ENCODE measurements around the gene ZMIZ1. TPM values are rescaled to one million over a fixed set of nuclear protein-coding genes. Genes with fewer than 3 reads are reported as not detected.

ZMIZ1 gene
- polyA plus RNA-seq, 3 donors: 3.3 to 64.6 (median 8.9) TPM

GRCh38 chr10:79137826-79138225, 69.1 kb downstream of the ZMIZ1 start:
- H4K20me1 ChIP-seq (ENCODE audit: insufficient read depth, low read length): peaks cover 97% of the 10 kb centered on the region
- 0% methylated on average over 10 of the region's 13 CpGs for WGBS (ENCODE audit: insufficient coverage)
- no peaks in the 10 kb centered on the region for H3K9me3 ChIP-seq (replicated peaks in 1 of 2; ENCODE audit: control insufficient read depth in 1 of 2, insufficient read depth in 1 of 2, low read length in 2 of 2)
- no peak for TF ChIP-seq CTCF (IDR thresholded peaks at IDR 0.05)
- H3K27ac Mint-ChIP-seq: peak overlapping the region in 4 of 7 donors; percentile 15 to 40 (median 28)
- H3K27ac ChIP-seq (ENCODE audit: low read depth in 1 of 2, low read length in 2 of 2): peak overlapping the region in 1 of 2 donors; percentile 17
- peaks cover 64% of the 10 kb centered on the region for H3K79me2 ChIP-seq (ENCODE audit: insufficient read depth, low read length)
- no peak overlapping the region for H2AFZ ChIP-seq (ENCODE audit: insufficient read depth, low read depth, low read length, poor library complexity, severe bottlenecking)
- intact Hi-C loops (cut with micrococcal nuclease): loop anchor here in 1 of 2 donors (5.0 kb wide), 1 partner anchor 66 kb away; no protein-coding TSS in a partner anchor
- peak overlapping the region; percentile 25 for H3K4me2 ChIP-seq (replicated peaks; ENCODE audit: extremely low read depth, low read length, poor library complexity, severe bottlenecking)
- H3K9me3 Mint-ChIP-seq: peaks cover 0 to 3% (median 0%) of the 10 kb centered on the region in 7 donors
- H3K36me3 Mint-ChIP-seq: peaks cover 54 to 55% of the 10 kb centered on the region in 2 donors
- peaks cover 54 to 58% of the 10 kb centered on the region in 2 donors for H3K4me1 ChIP-seq (ENCODE audit: control insufficient read depth in 1 of 2, insufficient read depth in 2 of 2, low read length in 2 of 2)
- peak overlapping the region; percentile 22 for H3K9ac ChIP-seq (ENCODE audit: insufficient read depth, low read length, poor library complexity, severe bottlenecking)
- peak overlapping the region in 1 of 3 experiments; percentile 18 for H3K4me3 ChIP-seq (replicated peaks in 1 of 3; ENCODE audit: low read depth in 2 of 3, low read length in 3 of 3)
- H3K4me1 Mint-ChIP-seq: peaks cover 73% of the 10 kb centered on the region
- no peak overlapping the region for H3K4me3 Mint-ChIP-seq
- H3K36me3 ChIP-seq (replicated peaks in 1 of 2; ENCODE audit: control insufficient read depth in 1 of 2, insufficient read depth in 2 of 2, low read length in 2 of 2): peaks cover 27 to 33% of the 10 kb centered on the region in 2 donors
- no peaks in the 10 kb centered on the region for H3K27me3 ChIP-seq (ENCODE audit: control insufficient read depth in 2 of 2, insufficient read depth in 2 of 2, low read length in 2 of 2)
- DNase-seq: no peak
- peaks cover 0 to 1% (median 0%) of the 10 kb centered on the region in 3 donors for H3K27me3 Mint-ChIP-seq (ENCODE audit: low read depth in 3 of 3)

DNA sequence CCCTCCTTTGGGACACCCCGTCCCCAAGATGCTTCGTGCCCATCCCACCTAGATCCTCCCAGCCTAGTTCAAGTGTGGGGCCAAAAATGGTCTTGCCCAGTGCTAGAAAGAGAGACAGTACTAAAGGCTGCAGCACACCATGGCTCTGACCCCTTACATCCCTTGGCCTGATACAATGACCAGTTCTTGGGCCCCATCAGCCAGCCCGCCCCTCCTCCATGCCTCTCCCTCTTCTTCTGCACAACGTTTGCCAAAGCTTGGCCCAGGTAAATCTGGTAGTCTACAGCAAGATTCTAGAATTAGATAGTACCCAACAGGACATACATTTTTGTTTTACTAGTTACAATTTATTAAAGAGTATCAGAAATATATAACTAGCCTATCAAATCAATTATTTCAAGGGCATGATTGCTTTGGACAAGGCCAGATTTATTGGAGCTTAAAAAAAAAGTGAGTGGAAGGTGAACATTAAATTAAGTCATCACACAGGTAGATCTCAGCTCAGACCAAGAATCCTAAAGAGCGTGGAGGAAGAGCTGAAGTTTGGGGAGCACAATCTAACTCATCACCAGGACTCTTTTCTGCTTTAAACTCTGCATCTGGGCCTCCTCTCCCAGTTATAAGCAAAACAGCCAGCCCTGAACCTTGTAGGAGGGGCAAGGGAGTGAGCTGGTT, 69.8 kb downstream of the ZMIZ1 start:
- Mint-ChIP-seq H3K4me1 (peaks cover 72% of the 10 kb centered on the region), H3K4me3 (peak overlapping the region in 1 of 2 donors; percentile 11), H3K36me3 (peaks cover 56 to 63% of the 10 kb centered on the region in 2 donors), H3K27ac (peak overlapping the region in 6 of 7 donors; percentile 7 to 88 (median 60)), H3K9me3 (no peaks in the 10 kb centered on the region), H3K27me3 (ENCODE audit: low read depth in 3 of 3) (peaks cover 0 to 3% (median 0%) of the 10 kb centered on the region in 3 donors)
- peaks cover 56% of the 10 kb centered on the region for H3K79me2 ChIP-seq (ENCODE audit: insufficient read depth, low read length)
- H3K27me3 ChIP-seq (ENCODE audit: control insufficient read depth in 2 of 2, insufficient read depth in 2 of 2, low read length in 2 of 2): no peaks in the 10 kb centered on the region
- peak overlapping the region; percentile 15 for H3K4me2 ChIP-seq (replicated peaks; ENCODE audit: extremely low read depth, low read length, poor library complexity, severe bottlenecking)
- intact Hi-C loops (cut with micrococcal nuclease): loop anchor here in 1 of 2 donors (5.0 kb wide), 1 partner anchor 66 kb away; no protein-coding TSS in a partner anchor
- H2AFZ ChIP-seq (ENCODE audit: insufficient read depth, low read depth, low read length, poor library complexity, severe bottlenecking): no peak overlapping the region
- no peak overlapping the region for H3K4me3 ChIP-seq (replicated peaks in 1 of 3; ENCODE audit: low read depth in 2 of 3, low read length in 3 of 3)
- peaks cover 33 to 41% of the 10 kb centered on the region in 2 donors for H3K36me3 ChIP-seq (replicated peaks in 1 of 2; ENCODE audit: control insufficient read depth in 1 of 2, insufficient read depth in 2 of 2, low read length in 2 of 2)
- peaks cover 97% of the 10 kb centered on the region for H4K20me1 ChIP-seq (ENCODE audit: insufficient read depth, low read length)
- H3K4me1 ChIP-seq (ENCODE audit: control insufficient read depth in 1 of 2, insufficient read depth in 2 of 2, low read length in 2 of 2): peaks cover 47 to 56% of the 10 kb centered on the region in 2 donors
- no peak overlapping the region for H3K9ac ChIP-seq (ENCODE audit: insufficient read depth, low read length, poor library complexity, severe bottlenecking)
- 80% methylated on average over 3 of the region's 5 CpGs for WGBS (ENCODE audit: insufficient coverage)
- H3K27ac ChIP-seq (ENCODE audit: low read depth in 1 of 2, low read length in 2 of 2): no peak overlapping the region
- no peak for DNase-seq
- H3K9me3 ChIP-seq (replicated peaks in 1 of 2; ENCODE audit: control insufficient read depth in 1 of 2, insufficient read depth in 1 of 2, low read length in 2 of 2): no peaks in the 10 kb centered on the region
- no peak for TF ChIP-seq CTCF (IDR thresholded peaks at IDR 0.05)
